GM18951 (cell line): ENCODE results near the gene BBS7.

ENCODE experiments used
- POLR2A ChIP-seq: IDR thresholded peaks from 4 replicates; pipeline ENCODE4 v1.6.1; 2011; ENCODE audit warnings: mild to moderate bottlenecking; ENCODE audit not compliant: insufficient read length, insufficient read depth; ENCODE audit errors: extremely low read depth
- in situ Hi-C: fragments of 300-500 bp; cut with MboI; formaldehyde crosslinking; loops from one replicate; pipeline ENCODE4 v1.12.0; 2022; ENCODE audit warnings: low sequenced_read_pairs, mixed read lengths, inconsistent platforms; ENCODE audit not compliant: unreplicated experiment

The BBS7 gene

DNA sequence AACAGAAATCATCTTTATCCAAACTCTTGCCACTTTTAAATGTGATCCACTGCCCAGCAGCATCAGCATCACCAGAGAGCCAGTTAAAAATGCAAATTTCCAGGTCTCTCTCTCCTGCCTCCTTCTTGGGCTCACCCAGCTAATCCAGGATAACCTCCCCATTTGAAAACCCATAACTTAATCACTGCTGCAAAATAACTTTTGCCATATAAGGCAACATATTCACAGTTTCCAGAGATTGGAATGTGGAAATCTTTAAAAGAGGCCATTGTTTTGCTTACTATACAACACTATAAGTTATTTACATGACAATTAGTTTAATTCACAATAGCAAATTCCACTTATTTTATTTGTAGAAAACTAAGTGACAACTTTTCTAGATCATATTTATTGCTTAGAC lies 74.0 kb downstream of the BBS7 start:
- TF ChIP-seq POLR2A: no peak
- in situ Hi-C loops: no loop called here

DNA sequence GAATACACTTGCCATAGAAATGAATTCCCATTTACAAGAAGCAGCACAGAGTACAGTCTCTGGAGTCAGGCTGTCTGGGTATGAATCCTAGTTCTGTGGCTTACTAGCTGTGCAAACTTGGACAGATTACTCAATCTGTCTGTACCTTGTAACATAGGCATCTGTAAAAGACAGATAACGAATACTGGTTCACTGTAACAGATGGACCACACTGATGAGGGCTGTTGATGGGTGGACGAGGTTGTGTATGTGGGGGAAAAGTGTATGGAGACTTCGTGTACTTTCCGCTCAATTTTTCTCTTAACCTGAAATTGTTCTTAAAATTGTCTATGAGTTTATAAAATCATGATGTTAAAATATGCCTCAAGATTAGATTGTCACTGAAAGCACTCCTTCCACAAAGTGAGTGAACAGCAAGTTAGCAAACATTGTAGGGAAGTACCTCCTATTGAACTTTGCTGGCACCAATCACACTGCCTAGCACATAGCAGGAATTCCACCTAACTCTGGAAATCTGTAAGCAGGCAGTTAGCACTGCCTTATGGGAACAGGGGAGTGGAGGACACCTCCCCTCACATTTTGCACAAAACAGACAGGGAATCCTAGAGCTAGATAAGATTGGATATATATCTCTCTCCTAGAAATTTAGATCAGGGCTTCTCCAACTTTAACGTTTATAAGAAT lies 75.6 kb downstream of the BBS7 start:
- in situ Hi-C loops: no loop called here
- no peak for TF ChIP-seq POLR2A

DNA sequence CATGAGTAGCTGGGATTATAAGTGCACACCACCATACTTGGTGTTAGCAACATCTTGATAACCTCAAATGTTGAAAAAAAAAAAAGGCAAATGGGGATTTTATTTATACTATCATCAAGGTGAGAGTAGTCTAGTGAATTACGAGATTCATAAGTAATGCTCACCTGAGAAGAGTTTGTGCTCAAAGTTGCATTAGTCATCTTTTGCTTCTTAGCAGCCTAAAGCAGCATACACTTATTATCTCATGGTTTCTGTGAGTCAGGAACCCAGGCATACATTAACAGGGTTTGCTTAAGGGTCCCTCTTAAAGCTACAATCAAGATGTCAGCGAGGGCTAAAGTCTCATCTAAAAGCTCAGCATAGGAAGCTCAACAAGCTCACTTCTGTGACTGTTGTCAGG lies 77.3 kb downstream of the BBS7 start:
- TF ChIP-seq POLR2A: no peak
- in situ Hi-C loops: no loop called here

DNA sequence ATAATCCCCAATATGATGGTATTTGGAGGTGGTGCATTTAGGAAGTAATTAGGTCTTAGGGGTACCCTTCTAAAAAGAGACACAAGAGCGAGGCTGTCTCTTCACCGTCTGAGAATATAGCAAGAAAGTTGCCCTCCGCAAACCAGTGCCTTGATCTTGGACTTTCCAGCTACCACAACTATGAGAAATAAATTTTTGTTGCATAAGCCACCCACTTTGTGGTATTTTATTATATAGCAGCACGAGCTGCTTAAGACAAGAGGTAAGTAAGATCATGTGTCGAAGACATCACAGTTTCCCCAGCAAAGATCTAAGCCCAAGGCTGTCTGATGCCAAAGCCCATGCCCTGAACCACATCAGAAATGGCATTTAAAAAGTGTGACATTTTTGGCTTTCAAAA lies 78.8 kb downstream of the BBS7 start:
- in situ Hi-C loops: no loop called here

DNA sequence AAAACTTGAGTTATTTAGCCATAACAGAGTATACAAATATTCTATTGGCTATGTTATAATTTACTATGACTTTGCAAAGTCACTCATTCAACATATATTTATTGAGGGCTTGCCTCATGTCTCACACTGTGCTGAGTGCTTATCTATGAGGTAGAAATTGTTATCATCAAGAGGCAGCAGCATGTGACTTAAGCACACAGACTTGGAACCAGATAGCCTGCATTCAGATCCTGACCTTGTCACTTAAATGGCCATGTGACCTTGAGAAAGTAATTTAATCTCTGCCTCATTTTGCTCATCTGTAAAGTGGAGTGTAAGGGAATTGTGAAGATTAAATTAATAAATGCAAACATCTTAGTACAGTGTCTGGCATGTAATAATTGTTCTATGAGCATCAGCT lies 79.3 kb downstream of the BBS7 start:
- no peak for TF ChIP-seq POLR2A

More for the DNA sequence above, 78.8 kb downstream of the BBS7 start:
- TF ChIP-seq POLR2A: no peak

DNA sequence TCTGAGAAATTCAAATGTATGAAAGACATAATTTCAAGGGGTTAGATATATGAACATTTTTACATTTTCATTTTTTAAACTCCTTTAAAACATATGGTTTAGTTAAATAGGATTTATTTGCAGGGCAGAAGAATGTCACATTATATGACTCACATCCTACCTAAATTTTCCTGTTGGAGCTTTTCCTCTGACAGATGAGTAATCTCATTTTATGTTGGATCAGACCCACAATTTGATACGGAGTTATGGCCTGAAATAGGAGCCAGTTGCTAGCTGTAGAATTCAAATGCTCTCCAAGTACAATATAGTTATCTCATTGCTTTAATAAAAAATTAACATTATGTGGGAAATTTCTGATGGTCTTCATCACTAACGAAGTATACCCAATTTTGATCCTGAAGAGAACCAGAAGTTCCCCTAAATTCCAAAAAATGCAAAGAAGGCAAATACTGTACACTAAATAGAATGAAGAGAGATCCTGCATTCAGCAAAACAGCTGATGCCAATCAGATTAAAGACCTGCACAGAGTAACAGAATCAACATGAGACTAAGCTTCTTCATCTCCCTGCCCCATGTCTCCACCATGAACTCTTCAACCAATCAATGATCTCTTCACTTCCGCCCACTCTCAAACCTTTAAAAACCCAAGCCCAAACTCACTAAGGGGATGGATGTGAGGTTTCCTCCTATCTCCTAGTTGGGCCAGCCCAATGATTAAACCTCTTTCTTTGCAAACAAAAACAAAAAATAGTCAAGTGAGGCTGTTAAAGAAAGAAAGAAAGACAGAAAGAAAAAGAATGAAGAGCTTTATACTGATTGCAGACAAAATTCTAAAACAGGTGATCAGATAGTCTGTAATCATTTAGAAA lies 80.1 kb downstream of the BBS7 start:
- in situ Hi-C loops: no loop called here
- no peak for TF ChIP-seq POLR2A

More for the DNA sequence above, 79.3 kb downstream of the BBS7 start:
- in situ Hi-C loops: no loop called here

DNA sequence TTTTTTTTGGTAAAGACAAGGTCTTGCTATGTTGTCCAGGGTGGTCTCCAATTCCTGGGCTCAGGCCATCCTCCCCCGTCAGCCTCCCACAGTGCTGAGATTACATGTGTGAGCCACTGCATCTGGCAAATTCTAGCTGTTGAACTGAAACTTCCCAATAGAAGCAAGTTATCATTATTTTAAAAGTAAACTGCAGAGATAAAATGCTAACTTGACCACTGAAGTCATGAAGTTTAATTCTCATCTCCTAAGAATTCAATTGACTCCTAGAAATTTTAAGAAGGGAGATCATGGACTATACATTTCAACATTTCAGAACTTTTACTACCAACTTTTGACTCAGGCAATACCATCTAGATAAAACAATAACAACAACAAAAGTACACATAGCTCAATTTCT lies 80.8 kb downstream of the BBS7 start:
- in situ Hi-C loops: no loop called here
- no peak for TF ChIP-seq POLR2A

DNA sequence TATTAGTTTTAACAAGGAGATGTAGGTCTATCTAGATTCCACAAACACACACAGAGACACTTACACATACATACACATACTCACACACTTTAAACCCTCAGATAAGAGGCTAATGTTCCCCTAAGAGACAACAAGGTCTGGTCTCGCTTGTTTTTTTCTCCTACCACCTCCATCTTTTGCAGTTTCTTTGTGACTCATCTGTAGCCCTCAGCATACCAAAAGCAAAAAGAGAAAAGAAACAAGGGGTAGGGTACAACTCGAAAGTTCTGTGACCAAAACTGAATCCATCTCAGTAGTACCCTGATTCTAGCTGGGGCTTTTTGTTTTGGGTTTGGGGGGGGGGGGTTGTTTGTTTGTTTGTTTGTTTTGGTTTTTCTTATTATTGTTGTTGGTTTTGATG lies 81.4 kb downstream of the BBS7 start:
- TF ChIP-seq POLR2A: no peak

DNA sequence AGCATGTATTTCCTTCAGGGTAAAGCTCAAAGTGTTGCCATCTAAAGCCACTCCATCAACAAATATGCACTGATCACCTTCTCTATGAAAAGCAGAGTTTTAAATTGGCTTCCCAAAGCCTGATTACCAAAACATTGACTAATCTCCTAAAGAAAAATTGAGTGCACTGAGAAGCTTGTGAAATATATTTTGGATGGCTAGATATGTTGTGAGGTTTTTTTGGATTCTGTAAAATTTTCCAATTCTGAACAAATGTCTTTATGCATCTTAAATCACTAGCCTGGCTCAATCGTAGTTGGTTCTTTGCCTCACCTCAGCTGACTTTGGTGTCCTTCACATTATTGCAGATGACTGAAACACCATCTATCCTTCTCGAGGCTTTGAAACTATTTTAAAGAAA lies 84.1 kb downstream of the BBS7 start:
- in situ Hi-C loops: no loop called here
- no peak for TF ChIP-seq POLR2A

More for the DNA sequence above, 81.4 kb downstream of the BBS7 start:
- in situ Hi-C loops: no loop called here

DNA sequence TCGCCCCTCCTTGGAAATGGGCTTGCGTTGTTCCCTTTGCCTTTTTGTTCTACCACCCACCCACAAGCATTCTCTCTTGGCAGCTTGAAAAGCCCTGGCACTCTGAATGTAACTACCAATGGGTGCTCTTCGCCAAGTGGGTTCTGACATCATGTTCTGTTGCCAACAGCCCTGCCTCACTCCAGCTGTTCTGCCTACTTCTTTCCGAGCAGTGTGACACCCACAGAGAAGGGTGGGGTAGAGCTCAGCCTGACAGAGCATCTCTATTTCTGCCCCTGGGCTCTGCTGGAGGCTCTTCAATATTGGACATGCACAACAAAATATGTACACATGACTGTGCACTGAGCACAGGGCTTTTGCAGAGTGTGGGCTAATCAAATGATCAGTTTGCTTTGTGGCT lies 84.8 kb downstream of the BBS7 start:
- TF ChIP-seq POLR2A: no peak
- in situ Hi-C loops: no loop called here

DNA sequence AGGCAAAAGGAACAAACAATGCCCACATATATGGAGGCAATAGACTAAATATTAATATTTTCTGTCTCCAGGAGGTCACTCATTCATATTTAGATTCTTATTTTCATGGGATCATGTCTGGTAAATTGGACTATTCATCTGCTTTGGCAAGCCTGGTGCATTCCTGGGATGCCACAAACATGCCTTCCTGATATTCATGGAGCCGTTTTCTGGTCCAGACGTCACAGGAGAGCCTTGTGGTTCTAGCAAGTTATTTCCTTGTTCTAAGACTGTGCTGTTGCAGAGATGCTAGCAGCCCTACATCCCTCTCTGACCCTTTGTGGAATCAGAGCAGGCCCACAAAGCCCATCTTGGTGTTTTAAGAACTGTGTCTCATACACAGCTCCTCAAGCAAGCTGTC lies 85.3 kb downstream of the BBS7 start:
- no peak for TF ChIP-seq POLR2A
- in situ Hi-C loops: no loop called here

DNA sequence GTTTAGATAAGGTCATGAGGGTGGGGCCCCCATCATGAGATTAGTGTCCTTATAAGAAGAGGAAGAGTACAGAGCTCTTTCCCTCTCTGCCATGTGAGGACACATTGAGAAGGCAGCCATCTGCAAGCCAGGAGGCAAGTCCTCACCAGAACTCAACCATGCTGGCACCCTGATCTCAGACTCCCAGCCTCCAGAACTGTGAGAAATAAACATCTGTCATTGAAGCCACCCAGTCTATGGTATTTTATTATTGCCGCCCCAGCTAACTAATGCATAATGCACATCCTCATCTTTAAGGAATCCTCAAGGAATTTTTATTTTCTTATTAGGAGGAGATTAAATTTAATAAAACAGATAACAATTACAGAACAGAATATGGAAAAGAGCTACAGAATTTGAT lies 85.9 kb downstream of the BBS7 start:
- in situ Hi-C loops: no loop called here
- TF ChIP-seq POLR2A: no peak

DNA sequence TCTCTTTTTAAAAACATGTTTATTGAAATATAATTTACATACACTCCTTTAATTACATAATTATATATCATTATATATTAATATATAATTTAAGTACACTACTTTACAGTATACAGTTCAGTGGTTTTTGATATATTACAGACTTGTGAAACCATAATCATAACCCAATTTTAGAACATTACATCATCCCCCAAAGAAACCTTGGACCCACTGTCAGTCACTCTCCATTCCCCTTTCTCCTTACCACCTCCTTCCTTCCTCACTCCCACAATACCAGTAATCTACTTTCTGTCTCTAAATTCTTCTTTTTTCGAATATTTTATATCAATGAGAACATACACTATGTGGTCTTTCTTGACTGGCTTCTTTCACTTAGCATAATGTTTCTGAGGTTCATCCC lies 87.1 kb downstream of the BBS7 start:
- in situ Hi-C loops: no loop called here
- TF ChIP-seq POLR2A: no peak
